IMR-90 (cell line): ENCODE measurements around the gene DPM1.

ENCODE experiments used
- MXI1 ChIP-seq: IDR thresholded peaks from 2 replicates; pipeline ENCODE4 v1.6.1; 2012; ENCODE audit warnings: low read depth, mild to moderate bottlenecking, low read length, moderate library complexity, borderline replicate concordance
- POLR2A ChIP-seq: IDR thresholded peaks from 2 replicates; pipeline ENCODE4 v1.6.1; 2012; ENCODE audit warnings: mild to moderate bottlenecking, low read depth, low read length
- RAD21 ChIP-seq: IDR thresholded peaks from 2 replicates; pipeline ENCODE4 v1.6.1; 2012; ENCODE audit warnings: low read length, improper control_type of control experiment
- RCOR1 ChIP-seq: IDR thresholded peaks from 2 replicates; pipeline ENCODE4 v1.6.1; 2012; ENCODE audit warnings: mild to moderate bottlenecking, low read length, improper control_type of control experiment; ENCODE audit not compliant: insufficient replicate concordance
- TF ChIP-seq, protein P1 (sequence below): conservative IDR thresholded peaks from 2 replicates; pipeline ENCODE4 v1.5.1; 2012; ENCODE audit warnings: mild to moderate bottlenecking, low read depth, low read length, improper control_type of control experiment
- TF ChIP-seq, protein P2 (sequence below): fragments of 150-350 bp; IDR thresholded peaks from 2 replicates; pipeline ENCODE4 v1.6.1; 2017; ENCODE audit warnings: mild to moderate bottlenecking, antibody characterized with exemption, low read length, low read depth

DNA sequence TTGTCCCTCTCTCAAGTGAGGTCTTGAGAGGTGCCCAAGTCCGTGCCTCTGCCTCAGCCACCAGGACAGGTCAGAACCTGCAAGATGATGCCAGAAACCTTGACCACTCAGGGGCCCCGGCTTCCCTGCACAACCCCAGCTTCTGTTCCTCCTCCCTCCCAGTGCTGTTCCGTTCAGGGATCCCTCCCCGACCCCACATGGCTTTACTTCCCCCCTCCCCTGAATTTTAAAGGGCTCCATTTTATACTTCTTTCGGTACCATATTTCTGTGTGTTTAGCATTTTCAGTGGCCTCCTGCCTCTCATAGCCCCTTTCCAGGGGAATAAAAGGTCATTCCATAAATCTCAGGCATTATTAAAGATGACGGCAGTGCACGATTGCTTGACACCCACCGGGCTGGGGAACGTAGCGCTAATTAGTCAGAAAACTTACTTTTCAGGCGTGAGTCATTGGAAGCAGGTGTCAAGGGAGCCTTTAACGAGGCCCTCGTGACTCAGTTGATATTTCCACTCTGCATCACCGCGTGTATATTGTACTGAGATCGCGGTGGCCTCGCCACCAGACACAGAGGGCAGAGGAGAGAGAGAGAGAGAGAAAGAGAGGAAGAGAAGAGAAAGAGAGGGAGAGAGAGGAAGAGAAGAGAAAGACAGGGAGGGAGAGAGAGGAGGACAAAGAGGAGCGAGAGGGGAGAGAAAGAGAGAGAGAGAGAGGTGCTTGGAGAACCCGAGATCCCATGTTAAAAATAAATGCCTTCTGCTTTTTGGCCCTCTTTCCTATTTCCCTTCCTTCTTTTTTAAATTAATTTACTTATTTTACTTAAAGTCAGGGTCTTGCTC, 43.3 kb upstream of the DPM1 start:
- TF ChIP-seq, protein P1, sequence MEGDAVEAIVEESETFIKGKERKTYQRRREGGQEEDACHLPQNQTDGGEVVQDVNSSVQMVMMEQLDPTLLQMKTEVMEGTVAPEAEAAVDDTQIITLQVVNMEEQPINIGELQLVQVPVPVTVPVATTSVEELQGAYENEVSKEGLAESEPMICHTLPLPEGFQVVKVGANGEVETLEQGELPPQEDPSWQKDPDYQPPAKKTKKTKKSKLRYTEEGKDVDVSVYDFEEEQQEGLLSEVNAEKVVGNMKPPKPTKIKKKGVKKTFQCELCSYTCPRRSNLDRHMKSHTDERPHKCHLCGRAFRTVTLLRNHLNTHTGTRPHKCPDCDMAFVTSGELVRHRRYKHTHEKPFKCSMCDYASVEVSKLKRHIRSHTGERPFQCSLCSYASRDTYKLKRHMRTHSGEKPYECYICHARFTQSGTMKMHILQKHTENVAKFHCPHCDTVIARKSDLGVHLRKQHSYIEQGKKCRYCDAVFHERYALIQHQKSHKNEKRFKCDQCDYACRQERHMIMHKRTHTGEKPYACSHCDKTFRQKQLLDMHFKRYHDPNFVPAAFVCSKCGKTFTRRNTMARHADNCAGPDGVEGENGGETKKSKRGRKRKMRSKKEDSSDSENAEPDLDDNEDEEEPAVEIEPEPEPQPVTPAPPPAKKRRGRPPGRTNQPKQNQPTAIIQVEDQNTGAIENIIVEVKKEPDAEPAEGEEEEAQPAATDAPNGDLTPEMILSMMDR, result no peak
- no peak for TF ChIP-seq POLR2A
- TF ChIP-seq, protein P2, sequence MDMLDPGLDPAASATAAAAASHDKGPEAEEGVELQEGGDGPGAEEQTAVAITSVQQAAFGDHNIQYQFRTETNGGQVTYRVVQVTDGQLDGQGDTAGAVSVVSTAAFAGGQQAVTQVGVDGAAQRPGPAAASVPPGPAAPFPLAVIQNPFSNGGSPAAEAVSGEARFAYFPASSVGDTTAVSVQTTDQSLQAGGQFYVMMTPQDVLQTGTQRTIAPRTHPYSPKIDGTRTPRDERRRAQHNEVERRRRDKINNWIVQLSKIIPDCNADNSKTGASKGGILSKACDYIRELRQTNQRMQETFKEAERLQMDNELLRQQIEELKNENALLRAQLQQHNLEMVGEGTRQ, result no peak
- TF ChIP-seq MXI1, result no peak
- TF ChIP-seq RAD21, result no peak
- TF ChIP-seq RCOR1, result no peak
